GM18861 (cell line): ENCODE measurements around the gene BRPF1.

ENCODE experiments used
- ATAC-seq: cut with Tn5 transposase; IDR thresholded peaks from one replicate; pipeline ENCODE4 v1.9.1; 2021; ENCODE audit not compliant: unreplicated experiment

BRPF1 gene, protein sequence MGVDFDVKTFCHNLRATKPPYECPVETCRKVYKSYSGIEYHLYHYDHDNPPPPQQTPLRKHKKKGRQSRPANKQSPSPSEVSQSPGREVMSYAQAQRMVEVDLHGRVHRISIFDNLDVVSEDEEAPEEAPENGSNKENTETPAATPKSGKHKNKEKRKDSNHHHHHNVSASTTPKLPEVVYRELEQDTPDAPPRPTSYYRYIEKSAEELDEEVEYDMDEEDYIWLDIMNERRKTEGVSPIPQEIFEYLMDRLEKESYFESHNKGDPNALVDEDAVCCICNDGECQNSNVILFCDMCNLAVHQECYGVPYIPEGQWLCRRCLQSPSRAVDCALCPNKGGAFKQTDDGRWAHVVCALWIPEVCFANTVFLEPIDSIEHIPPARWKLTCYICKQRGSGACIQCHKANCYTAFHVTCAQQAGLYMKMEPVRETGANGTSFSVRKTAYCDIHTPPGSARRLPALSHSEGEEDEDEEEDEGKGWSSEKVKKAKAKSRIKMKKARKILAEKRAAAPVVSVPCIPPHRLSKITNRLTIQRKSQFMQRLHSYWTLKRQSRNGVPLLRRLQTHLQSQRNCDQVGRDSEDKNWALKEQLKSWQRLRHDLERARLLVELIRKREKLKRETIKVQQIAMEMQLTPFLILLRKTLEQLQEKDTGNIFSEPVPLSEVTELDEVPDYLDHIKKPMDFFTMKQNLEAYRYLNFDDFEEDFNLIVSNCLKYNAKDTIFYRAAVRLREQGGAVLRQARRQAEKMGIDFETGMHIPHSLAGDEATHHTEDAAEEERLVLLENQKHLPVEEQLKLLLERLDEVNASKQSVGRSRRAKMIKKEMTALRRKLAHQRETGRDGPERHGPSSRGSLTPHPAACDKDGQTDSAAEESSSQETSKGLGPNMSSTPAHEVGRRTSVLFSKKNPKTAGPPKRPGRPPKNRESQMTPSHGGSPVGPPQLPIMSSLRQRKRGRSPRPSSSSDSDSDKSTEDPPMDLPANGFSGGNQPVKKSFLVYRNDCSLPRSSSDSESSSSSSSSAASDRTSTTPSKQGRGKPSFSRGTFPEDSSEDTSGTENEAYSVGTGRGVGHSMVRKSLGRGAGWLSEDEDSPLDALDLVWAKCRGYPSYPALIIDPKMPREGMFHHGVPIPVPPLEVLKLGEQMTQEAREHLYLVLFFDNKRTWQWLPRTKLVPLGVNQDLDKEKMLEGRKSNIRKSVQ (N-terminal part only)

DNA sequence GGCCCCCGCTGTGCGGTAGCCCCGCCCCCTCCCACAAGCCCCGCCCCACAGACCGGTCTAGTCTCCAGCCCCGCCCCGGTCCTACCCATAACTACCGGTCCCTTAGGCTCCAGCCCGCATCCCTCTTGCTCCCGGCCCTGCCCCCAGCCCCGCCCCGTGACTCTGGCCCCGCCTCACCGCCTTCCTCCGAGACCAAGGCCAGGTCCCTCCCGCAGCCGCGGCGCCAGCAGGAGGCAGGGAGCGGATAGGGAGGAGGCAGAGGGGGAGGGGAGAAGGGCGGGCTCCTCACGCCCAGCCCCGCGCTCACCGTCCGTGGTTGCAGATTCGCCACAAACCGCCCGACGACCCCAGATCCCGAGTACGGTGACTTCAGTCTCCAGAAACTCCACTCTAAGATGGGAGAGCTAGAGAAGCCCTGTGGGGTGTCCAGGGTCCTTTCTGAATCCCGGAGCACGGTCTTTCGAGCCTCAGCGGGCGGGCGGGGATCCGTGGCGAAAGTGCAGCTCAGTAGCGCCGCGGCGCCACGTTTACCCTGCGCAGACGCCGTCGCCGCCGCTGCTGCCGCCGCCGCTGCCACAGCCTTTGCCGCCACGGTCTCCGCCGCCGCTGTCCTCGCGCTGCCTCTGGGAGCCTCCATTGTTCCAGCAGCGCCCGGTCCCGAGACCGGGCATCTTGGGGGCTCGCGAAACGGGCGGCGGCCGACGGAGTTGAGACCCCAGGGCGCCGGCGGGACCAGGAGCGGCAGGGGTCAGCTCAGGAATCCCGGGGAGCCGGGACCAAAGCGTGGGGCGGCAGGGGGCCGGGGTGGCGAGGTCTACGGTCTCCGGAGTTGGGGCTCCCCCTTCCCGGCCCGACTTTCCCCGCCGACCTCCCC lies at the start of gene BRPF1:
TSS of gene BRPF1 (plus strand) at position 530 of the 874 bp plus-strand sequence. CDS start 2,406 bp downstream, outside the sequence.
- ATAC-seq: peak; percentile 71

DNA sequence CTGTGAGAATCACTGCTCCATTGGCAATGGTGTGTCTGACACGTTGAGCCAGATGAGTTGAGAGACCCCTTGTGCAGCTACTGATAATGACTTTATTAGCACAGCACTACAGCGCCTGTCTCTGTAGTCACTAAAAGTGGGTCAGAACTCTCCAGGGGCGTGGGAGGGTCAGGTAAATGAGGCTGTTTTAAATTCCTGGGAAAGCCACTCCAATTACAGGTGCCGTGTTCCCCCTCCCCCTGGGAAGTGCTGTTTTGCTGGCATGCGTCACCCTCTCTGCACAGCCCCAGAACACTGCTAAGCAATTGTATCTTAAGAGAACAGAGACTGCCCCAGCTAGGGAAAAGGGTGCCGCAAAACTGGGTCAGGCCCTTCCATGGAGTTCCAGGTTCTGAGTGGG lies 49.4 kb upstream of the BRPF1 start:
- ATAC-seq: no peak

DNA sequence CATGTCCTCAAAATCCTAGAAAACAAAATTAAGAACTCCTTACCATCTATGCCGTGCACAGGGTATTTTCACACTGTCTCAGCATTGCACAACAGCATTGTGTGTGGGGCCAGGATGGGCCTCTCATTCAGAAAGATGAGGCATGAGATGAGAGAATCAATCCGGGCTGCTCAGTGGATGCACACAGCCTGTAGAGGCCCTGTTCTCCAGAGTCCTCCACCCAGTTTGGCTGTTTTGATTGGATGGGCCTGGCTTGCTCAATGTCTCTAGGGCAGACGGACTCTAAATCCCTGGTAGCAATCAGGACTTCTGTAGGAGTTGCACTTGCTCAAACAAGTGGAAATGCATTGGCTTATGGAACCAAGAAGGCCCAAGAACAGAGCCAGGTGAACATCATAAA lies 48.1 kb upstream of the BRPF1 start:
- no peak for ATAC-seq

DNA sequence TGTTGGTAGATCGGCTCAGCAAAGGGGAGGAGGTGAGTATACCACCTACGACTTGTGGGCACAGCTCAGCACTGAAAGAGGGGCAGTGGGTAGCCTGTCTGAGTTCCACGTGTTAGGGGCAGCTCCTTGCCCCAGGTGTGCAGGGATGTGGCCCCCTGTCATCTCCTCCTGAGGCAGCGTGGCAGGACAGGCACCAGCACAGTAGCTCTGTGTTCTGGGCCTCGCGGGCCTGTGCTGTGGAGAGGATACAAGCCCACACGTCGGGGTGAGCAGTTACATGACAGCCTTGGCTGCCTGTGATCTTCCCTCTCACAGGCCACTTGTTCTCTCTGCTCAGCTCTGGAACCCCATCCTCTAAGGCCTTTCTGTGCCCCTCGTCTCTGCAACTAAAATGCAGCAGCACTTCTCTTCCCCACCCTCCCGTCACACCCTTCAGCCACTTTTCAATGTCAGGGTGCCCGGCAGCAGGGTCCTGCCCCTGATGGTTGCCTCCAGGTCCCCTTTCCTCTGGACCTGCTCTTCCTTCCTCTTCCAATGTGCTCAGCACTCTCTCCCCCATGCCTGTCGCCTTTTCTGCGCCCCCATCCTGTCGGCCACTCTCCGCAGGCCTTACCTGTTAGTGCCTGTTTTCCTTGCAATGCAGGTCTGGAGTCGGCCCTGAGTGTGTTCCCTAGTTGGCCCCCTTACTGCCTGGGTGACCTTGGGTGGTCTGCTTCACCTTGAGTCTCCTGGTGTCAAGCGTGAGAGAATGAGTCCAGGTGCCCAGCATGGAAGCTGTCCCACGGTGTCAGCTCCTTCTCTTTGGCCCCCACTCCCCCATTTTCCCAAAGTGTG lies 46.1 kb upstream of the BRPF1 start:
- no peak for ATAC-seq

DNA sequence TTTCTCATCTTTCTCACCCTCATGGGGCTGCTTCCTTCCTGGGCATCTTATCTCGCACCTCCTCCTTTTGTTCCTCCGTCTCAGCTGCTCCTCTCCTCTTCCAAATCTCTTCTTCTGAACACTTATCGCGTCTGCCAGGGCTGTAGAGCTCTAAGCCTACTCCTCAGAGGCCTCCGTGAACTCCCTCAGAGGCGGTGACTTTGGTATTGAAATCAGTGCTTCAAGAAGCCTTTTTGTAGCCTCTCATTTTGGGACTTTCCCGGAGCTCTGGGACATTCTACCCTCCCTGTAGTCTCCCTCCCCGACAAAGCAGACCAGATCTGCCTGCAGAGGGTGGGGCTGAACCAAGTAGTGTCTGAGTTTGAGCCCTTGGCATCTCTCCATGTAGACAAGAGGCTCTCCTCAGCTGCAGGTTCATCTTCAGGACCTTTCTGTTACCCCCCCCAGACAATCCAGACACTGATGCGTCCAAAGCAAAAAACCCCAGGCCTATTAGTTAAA lies 45.4 kb upstream of the BRPF1 start:
- no peak for ATAC-seq

DNA sequence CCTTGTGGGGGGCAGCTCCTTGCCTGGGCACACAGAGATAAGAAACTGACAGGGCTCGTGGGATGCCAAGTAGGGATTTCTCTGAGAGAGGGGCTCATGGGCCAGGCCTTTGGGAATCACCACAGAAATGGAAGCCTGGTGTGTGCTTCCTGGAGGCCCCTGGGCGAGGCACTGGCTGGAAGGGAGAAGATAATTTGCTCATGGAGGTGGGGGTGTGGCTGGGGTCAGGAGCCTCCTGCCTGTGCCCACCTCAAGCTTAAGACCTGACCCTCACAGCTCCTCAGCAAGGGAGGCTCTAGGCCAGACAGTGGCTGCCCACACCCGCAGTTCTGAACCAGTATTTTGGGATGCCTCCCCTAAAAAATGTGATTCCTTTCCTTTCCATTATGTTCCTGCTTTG lies 44.8 kb upstream of the BRPF1 start:
- ATAC-seq: no peak

DNA sequence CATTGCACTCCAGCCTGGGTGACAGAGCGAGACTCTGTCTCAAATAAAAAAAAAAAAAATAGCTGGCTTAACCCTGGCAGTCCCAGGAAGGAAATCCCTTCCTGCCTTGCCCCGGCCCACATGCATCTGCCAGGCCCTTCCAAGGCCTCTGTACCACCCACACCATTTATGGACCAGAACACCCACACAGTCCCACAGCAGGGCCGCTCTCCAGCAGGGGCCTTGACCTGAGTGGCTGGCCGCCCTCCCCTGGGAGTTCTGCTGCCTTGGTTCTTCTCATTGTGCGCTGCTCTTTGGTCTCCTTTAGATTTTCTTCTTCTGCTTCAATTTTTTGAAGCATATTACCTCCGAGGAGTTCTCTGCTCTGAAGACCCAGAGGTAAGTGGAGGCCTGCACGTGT lies 44.0 kb upstream of the BRPF1 start:
- no peak for ATAC-seq

DNA sequence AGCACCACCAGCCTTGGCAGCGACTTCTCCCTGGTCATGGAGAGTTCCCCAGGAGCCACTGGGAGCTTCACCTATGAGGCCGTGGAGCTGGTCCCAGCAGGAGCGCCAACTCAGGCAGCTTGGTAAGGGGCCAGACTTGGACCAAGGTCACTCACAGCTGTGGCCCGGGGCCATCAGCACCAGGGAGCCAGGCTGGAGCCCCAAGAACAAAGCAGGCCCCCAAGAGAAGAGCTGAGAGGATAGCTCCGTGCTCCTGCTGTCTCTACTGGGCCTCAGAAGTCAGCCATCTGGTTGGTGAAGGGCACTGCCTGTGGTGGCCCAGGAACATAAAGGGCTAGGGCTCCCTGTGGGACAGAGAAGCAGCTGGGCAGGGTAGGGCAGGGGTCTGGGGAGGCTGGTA lies 42.6 kb upstream of the BRPF1 start:
- ATAC-seq: no peak

DNA sequence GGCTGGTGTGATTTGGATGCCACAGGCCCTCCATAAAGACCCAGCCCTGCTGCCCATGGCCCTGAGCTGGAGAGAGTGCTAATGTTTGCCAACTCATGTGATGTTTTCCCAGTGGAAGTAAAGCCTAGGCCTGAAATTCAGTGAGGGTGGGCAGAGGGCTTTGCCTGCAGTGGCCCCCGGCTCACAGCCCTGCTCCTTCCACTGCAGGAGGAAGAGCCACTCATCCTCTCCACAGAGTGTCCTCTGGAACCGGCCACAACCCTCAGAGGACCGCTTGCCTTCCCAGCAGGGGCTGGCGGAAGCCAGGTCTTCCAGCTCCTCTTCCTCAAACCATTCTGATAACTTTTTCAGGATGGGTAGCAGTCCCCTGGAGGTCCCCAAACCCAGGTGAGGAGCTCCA lies 41.8 kb upstream of the BRPF1 start:
- no peak for ATAC-seq

DNA sequence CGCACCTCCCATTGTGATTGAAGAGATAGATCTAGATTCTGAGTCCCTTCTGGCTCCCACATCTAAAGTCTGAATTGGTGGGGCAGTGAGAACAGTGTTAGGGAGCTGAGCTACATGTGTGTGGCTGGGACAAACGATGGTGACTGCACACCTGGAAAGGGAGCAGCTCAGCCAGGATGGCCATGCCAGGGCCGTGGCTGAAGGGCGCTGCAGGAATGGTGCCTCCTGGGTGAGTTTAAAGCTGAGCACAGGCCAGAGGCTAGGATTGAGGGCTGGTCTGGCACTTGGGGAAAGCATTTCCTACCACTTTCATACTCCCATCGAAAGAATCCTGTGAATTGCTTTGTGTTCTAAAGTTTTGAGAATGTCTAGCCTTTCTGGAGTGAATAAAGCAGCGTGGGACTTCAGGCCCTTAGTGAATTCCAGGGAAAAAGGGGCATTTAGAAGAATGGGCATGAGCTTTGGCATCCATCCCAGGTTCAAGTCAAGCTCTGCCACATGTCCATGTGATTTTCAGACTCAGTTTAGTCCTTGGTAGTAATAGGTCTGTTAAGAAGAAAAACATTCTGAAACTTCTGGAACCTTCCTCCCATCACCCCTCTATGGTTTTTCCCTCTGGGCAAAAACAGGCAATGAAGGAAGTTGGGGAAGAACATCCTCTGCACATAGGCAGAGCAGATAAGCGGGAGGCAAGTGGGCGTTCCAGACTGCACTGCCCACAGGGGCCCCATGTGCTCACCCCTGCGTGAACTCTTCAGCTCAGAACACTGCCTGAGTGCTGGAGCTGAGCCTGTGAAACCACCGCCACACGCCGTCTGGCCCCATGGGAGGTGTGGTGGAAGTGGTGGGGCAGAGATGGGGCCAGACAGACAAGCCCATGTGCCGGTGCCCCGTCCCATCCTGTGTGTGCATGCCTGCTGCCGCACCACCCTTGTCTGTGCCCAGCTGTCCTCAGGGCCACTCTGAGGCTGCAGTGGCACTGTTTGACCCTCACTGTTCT lies 40.8 kb upstream of the BRPF1 start:
- peak; percentile 99 for ATAC-seq

DNA sequence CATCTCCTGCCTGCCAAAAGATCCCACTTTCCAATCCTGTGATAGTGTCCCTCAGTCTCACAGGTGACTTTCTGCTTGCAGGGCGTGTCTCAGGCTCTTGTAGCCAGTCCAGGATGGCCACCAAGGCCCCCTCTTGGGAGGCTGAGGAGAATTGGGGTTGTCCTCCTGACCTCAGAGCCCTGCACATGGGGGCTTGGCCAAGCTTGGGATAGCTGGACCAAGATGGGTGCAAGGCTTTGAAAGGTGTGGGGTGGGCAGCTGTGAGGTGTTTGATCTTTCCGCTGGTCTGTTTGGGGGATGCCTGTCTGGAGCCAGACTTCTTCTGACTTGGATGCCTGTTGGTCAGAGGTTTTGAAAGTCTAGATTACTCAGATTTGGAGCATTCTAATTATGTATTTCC lies 39.9 kb upstream of the BRPF1 start:
- no peak for ATAC-seq

DNA sequence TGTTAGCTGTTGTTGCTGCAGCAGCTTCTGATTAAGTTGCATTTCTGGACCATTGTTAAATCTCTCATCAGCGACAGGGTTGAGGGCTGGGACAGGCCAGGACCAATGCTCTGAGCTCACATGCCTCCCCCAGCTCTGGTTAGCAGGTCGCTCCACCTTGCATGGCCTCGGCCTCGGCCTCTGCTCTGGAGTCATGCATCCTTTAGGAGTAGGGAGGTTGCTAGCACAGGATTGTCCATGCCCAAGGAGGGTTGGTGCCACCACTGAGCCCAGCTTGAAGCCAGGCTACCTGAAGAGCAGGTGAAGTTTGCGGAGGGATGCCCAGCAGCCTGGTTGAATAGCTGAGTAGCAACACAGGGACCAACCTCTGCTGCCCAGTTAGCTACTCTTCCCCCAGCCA lies 39.1 kb upstream of the BRPF1 start:
- no peak for ATAC-seq

DNA sequence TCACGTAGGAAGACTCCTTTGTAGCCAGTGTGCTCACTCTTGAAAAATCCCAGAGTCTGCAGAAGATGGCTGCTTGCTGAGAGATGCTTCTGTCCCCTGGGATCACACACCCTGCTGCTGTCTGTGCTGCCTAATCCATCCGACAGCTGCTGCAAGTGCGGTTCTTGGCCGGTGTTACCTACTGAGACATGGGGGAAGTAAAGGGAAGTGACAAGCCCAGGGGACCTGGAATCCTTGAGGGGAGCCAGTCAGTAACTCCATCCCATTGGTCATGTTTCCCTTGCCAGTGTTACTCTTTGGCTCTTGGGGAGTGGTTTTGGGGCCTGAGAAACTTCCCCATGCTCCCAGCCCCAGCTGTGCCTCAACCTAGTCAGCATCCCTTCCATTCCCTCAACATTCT lies 36.2 kb upstream of the BRPF1 start:
- no peak for ATAC-seq

DNA sequence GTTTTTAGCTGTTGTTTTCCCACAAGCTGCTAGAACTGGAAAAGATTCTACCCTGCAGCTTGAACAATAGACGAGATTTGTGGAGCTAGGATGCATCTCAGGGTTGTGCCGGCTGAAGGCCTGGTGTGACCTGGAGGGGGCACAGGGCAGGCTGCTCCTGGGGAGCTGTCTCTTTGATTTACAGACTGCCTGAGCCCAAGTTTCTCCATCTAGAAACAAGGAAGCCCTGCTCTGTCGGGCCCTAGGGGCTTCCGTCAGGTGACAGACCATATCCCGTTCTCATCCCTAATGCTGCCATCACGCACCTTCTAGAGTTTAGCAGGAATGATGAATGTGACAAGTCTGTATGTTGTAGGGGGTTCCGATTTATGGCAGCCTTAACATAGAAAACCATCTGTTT lies 35.8 kb upstream of the BRPF1 start:
- ATAC-seq: no peak

DNA sequence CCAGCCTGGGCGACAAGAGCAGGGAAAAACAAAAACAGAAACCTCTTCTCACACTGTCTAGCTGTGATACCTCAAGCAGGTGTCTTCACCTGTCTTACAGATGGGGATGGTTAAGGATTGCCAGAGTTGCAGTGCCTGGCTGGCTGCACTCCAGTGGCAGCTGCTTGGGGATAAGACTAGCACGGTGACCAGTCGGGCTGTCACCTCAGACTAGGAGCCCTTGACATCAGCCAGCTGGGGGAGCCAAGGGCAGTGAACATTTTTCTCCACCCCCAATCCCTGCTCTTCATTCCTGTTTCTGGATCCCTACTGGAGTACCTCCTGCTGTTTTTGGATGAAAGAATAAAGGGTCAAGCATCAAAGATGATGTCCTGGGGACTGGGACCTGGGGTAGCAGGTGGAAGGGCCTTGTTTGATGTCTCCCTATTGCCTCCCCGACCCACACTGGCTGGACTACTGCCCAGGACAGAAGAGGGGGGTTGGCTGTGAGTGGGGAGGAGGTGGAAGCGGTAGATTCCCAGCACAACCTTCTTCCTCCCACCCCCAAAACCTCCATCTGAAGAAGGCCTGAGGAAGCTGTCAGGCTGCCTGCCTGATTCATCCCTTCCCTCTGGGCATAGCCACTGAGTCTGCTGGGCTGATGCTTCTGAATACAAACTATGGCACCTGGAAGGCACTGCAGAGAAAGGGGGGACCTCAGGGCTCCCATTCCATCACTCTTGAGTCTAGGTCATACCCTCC lies 34.9 kb upstream of the BRPF1 start:
- no peak for ATAC-seq

DNA sequence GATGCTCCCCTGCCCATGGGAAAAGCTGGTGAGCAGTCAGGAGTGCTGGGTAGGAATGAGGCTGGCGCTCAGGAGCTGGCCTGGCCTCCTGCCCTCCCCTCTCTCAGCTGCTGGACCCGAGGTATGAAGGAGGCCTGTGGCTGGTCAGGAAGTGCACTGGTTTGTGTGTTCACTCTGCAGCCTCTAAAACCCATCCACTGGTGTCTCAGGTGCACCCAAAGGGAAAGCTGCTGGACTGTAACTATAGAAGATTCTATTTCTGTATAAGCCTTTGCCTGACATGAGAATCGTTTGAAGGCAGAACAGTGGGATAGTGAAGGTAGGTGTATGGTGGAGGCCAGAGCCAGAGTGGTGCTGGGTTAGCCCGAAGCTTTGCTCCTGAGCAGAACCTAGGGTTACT lies 33.6 kb upstream of the BRPF1 start:
- ATAC-seq: no peak

DNA sequence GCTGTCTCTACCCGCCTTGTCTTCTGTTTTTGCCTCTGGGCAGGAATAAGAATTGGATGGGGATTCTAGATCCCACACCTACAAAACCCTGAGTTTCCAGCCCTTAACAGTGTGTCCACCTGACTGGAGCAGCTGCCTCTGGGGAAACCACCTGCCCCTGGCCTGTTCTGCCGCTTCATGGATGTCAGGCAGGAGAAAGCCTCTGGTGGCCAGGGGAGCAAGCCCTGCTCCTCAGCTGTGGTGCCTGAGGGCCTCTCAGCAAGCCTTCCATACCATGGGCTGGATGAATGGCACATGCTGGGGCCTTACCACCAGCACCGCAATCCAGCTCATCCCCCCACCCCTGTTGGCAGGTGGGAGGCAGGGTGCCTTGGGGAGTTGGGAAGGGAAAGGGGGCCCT lies 33.2 kb upstream of the BRPF1 start:
- ATAC-seq: no peak

DNA sequence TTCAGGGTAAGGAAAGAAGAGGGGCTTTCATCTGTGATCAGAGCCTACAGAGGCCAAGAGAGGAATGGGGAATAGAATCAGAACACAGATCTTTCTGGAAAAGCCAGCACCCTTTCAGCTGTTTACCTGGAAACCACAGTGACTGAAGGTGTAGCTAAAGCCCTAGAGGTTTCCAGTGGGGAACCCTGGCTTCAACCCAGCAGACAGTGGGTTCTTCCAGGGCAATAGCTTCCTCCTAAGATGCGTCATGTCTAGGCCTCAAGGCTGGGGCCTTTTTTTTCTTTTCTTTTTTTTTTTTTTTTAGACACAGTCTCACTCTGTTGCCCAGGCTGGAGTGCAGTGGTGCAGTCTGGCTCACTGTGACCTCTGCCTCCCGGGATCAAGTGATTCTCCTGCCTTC lies 31.0 kb upstream of the BRPF1 start:
- ATAC-seq: no peak
